GM20431 (cell line): ENCODE measurements around the gene HS6ST3.

ENCODE experiments used
- in situ Hi-C: fragments of 300-500 bp; cut with MseI, MboI; formaldehyde crosslinking; loops from one replicate; pipeline ENCODE4 v1.15.0; 2020; ENCODE audit warnings: low sequenced_read_pairs; ENCODE audit not compliant: unreplicated experiment

Gene HS6ST3

GRCh38 chr13:96848286-96848685 lies 758.4 kb downstream of the HS6ST3 start:
- in situ Hi-C loops, result no loop called here

DNA sequence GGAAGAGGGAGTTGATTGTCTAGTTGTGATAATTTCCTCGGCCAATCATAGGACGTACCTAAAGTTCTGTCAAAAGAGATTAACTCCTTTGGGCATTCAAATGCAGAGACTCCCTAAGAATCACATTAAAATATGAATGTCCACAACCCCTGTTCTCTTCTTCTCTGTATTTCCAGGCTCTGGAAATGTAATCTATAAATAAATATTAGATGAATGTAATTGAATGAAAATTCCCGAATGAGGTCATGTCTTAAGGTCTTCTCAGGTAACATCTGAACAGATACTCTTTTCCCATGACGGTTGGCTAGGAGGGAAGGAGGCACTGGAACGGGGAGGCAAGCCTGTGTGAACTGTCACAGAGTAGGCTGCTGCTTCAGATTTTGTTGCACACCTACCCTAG lies 759.2 kb downstream of the HS6ST3 start:
- in situ Hi-C loops, result no loop called here

GRCh38 chr13:96850538-96851145 lies 760.7 kb downstream of the HS6ST3 start:
- in situ Hi-C loops, result no loop called here

DNA sequence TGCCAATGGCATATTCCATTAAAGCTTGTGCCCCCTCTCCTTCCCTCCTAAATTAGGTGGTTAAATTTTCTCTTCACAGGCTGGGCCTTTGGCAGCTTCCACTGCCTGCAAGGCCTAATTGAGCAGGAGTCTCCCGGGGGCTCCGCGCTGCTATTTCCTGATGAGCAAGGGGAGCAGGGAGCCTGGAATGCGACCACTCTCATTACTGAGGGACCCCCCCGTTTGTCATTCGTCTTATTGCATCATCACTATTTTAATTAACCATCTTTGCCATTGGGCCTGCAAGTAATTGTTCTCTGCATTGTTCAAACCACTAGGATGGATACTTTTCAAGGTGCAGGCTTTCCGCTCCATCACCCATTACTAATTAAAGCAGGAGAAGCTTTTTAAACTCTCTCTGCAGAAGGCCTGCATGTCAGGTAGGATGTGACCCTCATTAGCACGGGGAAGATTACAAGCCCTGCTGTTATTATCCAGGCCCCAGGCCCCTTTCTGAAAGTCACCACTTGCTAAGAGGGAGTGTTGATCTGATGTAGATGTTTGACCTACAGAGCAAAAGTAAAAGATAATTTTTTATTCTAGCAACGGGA lies 762.0 kb downstream of the HS6ST3 start:
- in situ Hi-C loops, result no loop called here

- in situ Hi-C loops, result no loop called here
Measured at GRCh38 chr13:96858133-96858826, 768.4 kb downstream of the HS6ST3 start.

DNA sequence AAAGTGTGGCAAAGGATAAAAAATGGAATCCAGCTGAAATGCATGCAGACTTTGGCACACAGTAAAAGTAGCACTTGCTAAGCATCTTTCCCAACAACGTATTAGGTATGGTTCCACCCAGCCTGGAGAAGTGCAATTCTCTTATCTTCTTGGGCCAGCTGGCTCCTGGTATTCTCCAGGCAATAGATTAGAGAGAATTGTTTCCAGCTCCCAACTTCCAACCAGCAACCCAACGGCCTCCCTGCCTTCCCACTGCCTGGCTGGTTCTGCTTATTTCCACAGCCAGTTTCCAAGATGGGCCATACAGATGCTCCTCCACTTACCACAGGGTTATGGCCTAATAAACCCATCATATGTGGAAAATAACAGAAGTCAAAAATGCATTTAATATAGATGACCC lies 771.0 kb downstream of the HS6ST3 start:
- in situ Hi-C loops, result no loop called here

DNA sequence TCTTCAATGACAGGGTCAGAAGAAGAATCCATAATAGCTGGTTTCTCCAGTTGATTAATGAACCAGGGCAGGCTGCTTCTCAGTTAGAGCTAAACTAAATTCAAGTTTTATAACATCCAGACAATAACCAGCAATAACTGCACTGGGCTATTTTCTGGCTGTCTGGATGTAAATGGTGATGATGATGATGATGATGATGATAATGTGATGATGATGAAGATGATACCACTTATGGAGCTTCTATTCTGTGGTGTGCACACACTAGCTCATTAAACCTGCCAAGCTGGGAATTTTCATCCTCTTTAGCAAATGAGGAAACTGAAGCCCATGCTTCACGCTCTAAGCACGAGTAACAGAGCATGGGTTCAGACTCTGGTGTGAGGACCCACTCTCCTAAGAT lies 772.2 kb downstream of the HS6ST3 start:
- in situ Hi-C loops, result no loop called here

DNA sequence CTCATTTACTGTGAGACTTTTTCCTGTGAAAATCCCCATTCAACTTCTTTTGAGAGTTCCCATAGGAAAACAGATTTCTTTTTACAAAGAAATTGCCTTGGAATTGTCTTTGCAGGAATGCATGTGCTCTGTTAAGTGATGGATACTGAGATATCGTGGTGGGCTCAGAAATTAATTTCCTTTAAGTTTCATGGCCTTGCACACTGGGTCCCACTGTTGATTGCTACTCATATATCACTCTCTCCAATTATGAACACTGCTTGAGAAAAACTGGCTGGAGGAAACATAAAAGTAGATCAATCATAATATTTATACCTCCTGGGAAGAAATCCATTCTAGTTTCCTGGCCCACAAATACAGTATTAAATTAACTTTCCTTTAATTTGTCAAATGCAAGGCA lies 773.1 kb downstream of the HS6ST3 start:
- in situ Hi-C loops, result no loop called here

DNA sequence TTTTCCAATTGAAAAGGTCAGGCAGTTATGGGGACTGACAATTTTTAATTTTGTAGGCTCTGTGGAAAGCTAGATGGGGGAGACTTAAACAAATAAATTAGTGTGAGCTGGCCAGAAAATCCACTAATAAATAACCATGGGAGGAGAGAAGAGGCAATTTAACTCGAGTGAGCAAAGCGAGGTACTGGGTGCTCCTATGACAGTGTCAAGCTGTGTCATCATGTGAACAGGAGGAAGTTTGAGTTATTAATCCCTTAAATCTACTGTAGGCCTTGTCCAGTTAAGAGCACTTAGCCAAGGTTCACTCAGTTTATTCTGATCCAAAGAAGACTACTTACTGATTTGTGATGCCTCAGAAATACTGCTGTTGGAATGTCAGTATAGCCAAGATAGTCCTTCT lies 781.6 kb downstream of the HS6ST3 start:
- in situ Hi-C loops, result no loop called here

GRCh38 chr13:96880419-96880818 lies 790.5 kb downstream of the HS6ST3 start:
- in situ Hi-C loops, result no loop called here
